Activated T-cell treated with anti-CD3 and anti-CD28 coated beads for 4 hours (primary cell): ENCODE data around the gene KRT38.

ENCODE experiments used
- DNase-seq: peaks from one replicate; pipeline ENCODE4 v3.0.0-alpha.2; 2020

The KRT38 gene

GRCh38 chr17:41393826-41394225, 47.0 kb downstream of the KRT38 start:
- no peak for DNase-seq

GRCh38 chr17:41393294-41393693, 47.5 kb downstream of the KRT38 start:
- DNase-seq, result no peak

GRCh38 chr17:41392278-41392677, 48.5 kb downstream of the KRT38 start:
- DNase-seq, result no peak

GRCh38 chr17:41391535-41391934, 49.2 kb downstream of the KRT38 start:
- no peak for DNase-seq

GRCh38 chr17:41390411-41390938, 50.3 kb downstream of the KRT38 start:
- no peak for DNase-seq

GRCh38 chr17:41387670-41388069, 53.1 kb downstream of the KRT38 start:
- DNase-seq, result no peak

- no peak for DNase-seq
Observed at GRCh38 chr17:41386227-41386626, 54.6 kb downstream of the KRT38 start.
